PC-9 (cell line): Measurements from ENCODE around the gene ANKS1B. TPM values are rescaled to one million over a fixed set of nuclear protein-coding genes. Genes with fewer than 3 reads are reported as not detected.

Experiments
- BruUV-seq: library from RNA; stranded (reverse); fragments of 400-500 nt; replicated peaks from 2 replicates; lab custom pipeline; 2021; lab: Mats Ljungman, UMichigan
- CTCF ChIA-PET: fragments of 300-600 bp; sonication (Branson Sonifier 250); formaldehyde crosslinking; loops from one replicate; lab custom pipeline; 2022; ENCODE audit warnings: antibody characterized with exemption; lab: Charles Lee
- POLR2A ChIA-PET: fragments of 300-600 bp; sonication (Branson Sonifier 250); formaldehyde crosslinking; loops from one replicate; lab custom pipeline; 2022; ENCODE audit warnings: antibody characterized with exemption; ENCODE audit not compliant: unreplicated experiment; lab: Charles Lee
- DNase-seq, 2 experiments: peaks; one replicate each; pipeline versions ENCODE4 v3.0.0 to v3.0.0-alpha.2; 2015 to 2022; ENCODE audit warnings: mixed read lengths in 1 of 2
- H2AFZ ChIP-seq: fragments of 200-600 bp; sonication (generic); 2 replicates; pipeline ENCODE4 v1.8.1; 2017; ENCODE audit warnings: antibody characterized with exemption
- H3F3A ChIP-seq: fragments of 200-600 bp; sonication (generic); 2 replicates; pipeline ENCODE4 v1.8.1; 2017; ENCODE audit warnings: antibody characterized with exemption, mild to moderate bottlenecking, low read depth; ENCODE audit not compliant: insufficient read depth
- H3K27ac ChIP-seq: fragments of 200-600 bp; sonication (generic); 2 replicates; pipeline ENCODE4 v1.6.1; 2016; ENCODE audit warnings: mixed run types
- H3K27me3 ChIP-seq: fragments of 200-600 bp; sonication (generic); 2 replicates; pipeline ENCODE4 v1.6.1; 2016; ENCODE audit warnings: low read depth, mixed run types; ENCODE audit not compliant: insufficient read depth
- H3K36me3 ChIP-seq: fragments of 200-600 bp; sonication (generic); 2 replicates; pipeline ENCODE4 v1.6.1; 2016; ENCODE audit warnings: low read depth, mixed run types
- H3K4me1 ChIP-seq: fragments of 200-600 bp; sonication (generic); replicated peaks from 2 replicates; pipeline ENCODE4 v1.6.1; 2016; ENCODE audit warnings: mixed run types; ENCODE audit not compliant: insufficient read depth
- H3K4me2 ChIP-seq: fragments of 200-600 bp; sonication (generic); 2 replicates; pipeline ENCODE4 v1.6.1; 2017; ENCODE audit warnings: mixed run types
- H3K4me3 ChIP-seq: fragments of 200-600 bp; sonication (generic); 2 replicates; pipeline ENCODE4 v1.6.1; 2016; ENCODE audit warnings: mixed run types
- H3K79me2 ChIP-seq: fragments of 200-600 bp; sonication (generic); 2 replicates; pipeline ENCODE4 v1.6.1; 2017; ENCODE audit warnings: low read depth, mixed run types
- H3K9me2 ChIP-seq: fragments of 200-600 bp; sonication (generic); 2 replicates; pipeline ENCODE4 v1.8.1; 2017; ENCODE audit warnings: mild to moderate bottlenecking; ENCODE audit not compliant: insufficient read depth
- H3K9me3 ChIP-seq: fragments of 200-600 bp; sonication (generic); 2 replicates; pipeline ENCODE4 v1.8.1; 2016; ENCODE audit warnings: low read depth; ENCODE audit not compliant: insufficient read depth
- H4K20me1 ChIP-seq: fragments of 200-600 bp; sonication (generic); 2 replicates; pipeline ENCODE4 v1.8.1; 2017; ENCODE audit not compliant: insufficient read depth
- CTCF ChIP-seq: fragments of 200-600 bp; sonication (generic); conservative IDR thresholded peaks from 2 replicates; pipeline ENCODE4 v1.6.1; 2017; ENCODE audit warnings: mixed run types, antibody characterized with exemption, mild to moderate bottlenecking, moderate library complexity
- EZH2 ChIP-seq: fragments of 200-600 bp; sonication (generic); IDR thresholded peaks from 2 replicates; pipeline ENCODE4 v1.8.0; 2017; ENCODE audit warnings: antibody characterized with exemption, low read depth
- intact Hi-C: fragments of 100-400 bp; cut with micrococcal nuclease; formaldehyde crosslinking; loops from one replicate; pipeline ENCODE4 v1.10.0; 2022; ENCODE audit not compliant: unreplicated experiment
- total RNA-seq: library from RNA; stranded (reverse); gene quantifications from 2 replicates; pipeline ENCODE4 v1.2.3, GENCODE V29; 2021

The ANKS1B gene
- total RNA-seq, 1 experiment from 2014 or later: not detected

GRCh38 chr12:98807187-98807586, 1177.5 kb downstream of the ANKS1B start:
- Histone ChIP-seq H3K79me2 (no peaks in the 10 kb centered on the region), H4K20me1 (no peaks in the 10 kb centered on the region), H3K4me2 (no peak overlapping the region), H2AFZ (no peak overlapping the region), H3K4me1 (no peaks in the 10 kb centered on the region), H3K36me3 (no peaks in the 10 kb centered on the region), H3K9me2 (no peaks in the 10 kb centered on the region), H3K27ac (no peak overlapping the region), H3K9me3 (no peaks in the 10 kb centered on the region), H3K4me3 (no peak overlapping the region), H3F3A (no peaks in the 10 kb centered on the region), H3K27me3 (peaks cover 41% of the 10 kb centered on the region)
- no peak for DNase-seq
- CTCF ChIA-PET: no interaction called here
- no peak for TF ChIP-seq EZH2
- TF ChIP-seq CTCF: no peak
- intact Hi-C loops: no loop called here
- POLR2A ChIA-PET: no interaction called here
- BruUV-seq: no TSS peak

- Histone ChIP-seq H4K20me1 (peaks cover 2% of the 10 kb centered on the region; the same call in 1 of the 2 replicates), H3K4me3 (no peak overlapping the region), H3K9me3 (no peaks in the 10 kb centered on the region), H3K4me2 (no peak overlapping the region), H3K27ac (no peak overlapping the region), H3K36me3 (no peaks in the 10 kb centered on the region), H3K79me2 (no peaks in the 10 kb centered on the region), H3F3A (no peaks in the 10 kb centered on the region), H3K27me3 (peaks cover 27% of the 10 kb centered on the region), H3K9me2 (no peaks in the 10 kb centered on the region), H3K4me1 (no peaks in the 10 kb centered on the region), H2AFZ (no peak overlapping the region)
- no TSS peak for BruUV-seq
- intact Hi-C loops: no loop called here
- DNase-seq: no peak
- ChIA-PET POLR2A (no interaction called here), CTCF (no interaction called here)
- no peak for TF ChIP-seq EZH2
- TF ChIP-seq CTCF: no peak
These were observed 1181.1 kb downstream of the ANKS1B start for GRCh38 chr12:98803468-98804209.

GRCh38 chr12:98799822-98800221, 1184.9 kb downstream of the ANKS1B start:
- H3K27me3 ChIP-seq: peaks cover 33% of the 10 kb centered on the region
- H3K4me2 ChIP-seq: no peak overlapping the region
- H3K36me3 ChIP-seq: no peaks in the 10 kb centered on the region
- H3F3A ChIP-seq: no peaks in the 10 kb centered on the region
- TF ChIP-seq EZH2 (no peak), CTCF (no peak)
- ChIA-PET CTCF (interaction anchor here (0.6 kb wide), 1 partner anchor 227 kb away, joined by 5 read pairs; no protein-coding TSS in a partner anchor), POLR2A (interaction anchor here (0.6 kb wide), 1 partner anchor 186 kb away, joined by 3 read pairs; no protein-coding TSS in a partner anchor)
- no peak for DNase-seq
- no peaks in the 10 kb centered on the region for H3K4me1 ChIP-seq
- H2AFZ ChIP-seq: no peak overlapping the region
- H4K20me1 ChIP-seq: peaks cover 2% of the 10 kb centered on the region; the same call in 1 of the 2 replicates
- intact Hi-C loops: no loop called here
- no peak overlapping the region for H3K27ac ChIP-seq
- H3K4me3 ChIP-seq: no peak overlapping the region
- BruUV-seq: no TSS peak
- no peaks in the 10 kb centered on the region for H3K9me3 ChIP-seq
- H3K79me2 ChIP-seq: no peaks in the 10 kb centered on the region
- no peaks in the 10 kb centered on the region for H3K9me2 ChIP-seq
